HEK293T (cell line): ENCODE measurements around the gene PLEK.

Experiments used
- CTCF ChIA-PET: fragments of 350-600 bp; formaldehyde crosslinking; extraction: SDS; loops from one replicate; lab custom pipeline; 2021; ENCODE audit warnings: antibody characterized with exemption, inconsistent platforms; lab: Yijun Ruan, JAX
- POLR2A ChIA-PET: fragments of 350-600 bp; formaldehyde crosslinking; extraction: SDS; loops from one replicate; lab custom pipeline; 2020; ENCODE audit warnings: antibody characterized with exemption, inconsistent platforms; lab: Yijun Ruan, JAX
- DNase-seq: peaks from one replicate; pipeline ENCODE4 v3.0.0; 2012; ENCODE audit warnings: mixed read lengths; ENCODE audit errors: extremely low spot score
- ARNT ChIP-seq: fragments of 450-650 bp; IDR thresholded peaks from 2 replicates; pipeline ENCODE4 v1.6.1; 2017; ENCODE audit warnings: mild to moderate bottlenecking
- BHLHE40 ChIP-seq: fragments of 450-650 bp; IDR thresholded peaks from 2 replicates; pipeline ENCODE4 v1.6.1; 2016; ENCODE audit warnings: mild to moderate bottlenecking, moderate library complexity, borderline replicate concordance
- CTBP1 ChIP-seq: fragments of 450-650 bp; IDR thresholded peaks from 2 replicates; pipeline ENCODE4 v1.6.1; 2016; ENCODE audit warnings: borderline replicate concordance
- ELF4 ChIP-seq: fragments of 450-650 bp; IDR thresholded peaks from 2 replicates; pipeline ENCODE4 v1.6.1; 2017; ENCODE audit warnings: antibody characterized with exemption
- FOXA1 ChIP-seq: fragments of 450-650 bp; IDR thresholded peaks from 2 replicates; pipeline ENCODE4 v1.6.1; 2016; ENCODE audit warnings: mild to moderate bottlenecking
- FOXK2 ChIP-seq: fragments of 450-650 bp; IDR thresholded peaks from 2 replicates; pipeline ENCODE4 v1.6.1; 2016; ENCODE audit warnings: mild to moderate bottlenecking
- FOXM1 ChIP-seq: fragments of 450-650 bp; IDR thresholded peaks from 2 replicates; pipeline ENCODE4 v1.6.1; 2017; ENCODE audit warnings: mild to moderate bottlenecking, borderline replicate concordance
- HDGF ChIP-seq: fragments of 450-650 bp; IDR thresholded peaks from 2 replicates; pipeline ENCODE4 v1.6.1; 2017; ENCODE audit warnings: antibody characterized with exemption, borderline replicate concordance
- L3MBTL2 ChIP-seq: fragments of 450-650 bp; conservative IDR thresholded peaks from 2 replicates; pipeline ENCODE4 v1.6.1; 2016; ENCODE audit warnings: mild to moderate bottlenecking
- LEF1 ChIP-seq: fragments of 450-650 bp; IDR thresholded peaks from 2 replicates; pipeline ENCODE4 v1.6.1; 2017; ENCODE audit warnings: mild to moderate bottlenecking, borderline replicate concordance
- NFRKB ChIP-seq: fragments of 450-650 bp; IDR thresholded peaks from 2 replicates; pipeline ENCODE4 v1.6.1; 2016; ENCODE audit warnings: mild to moderate bottlenecking, moderate library complexity
- PKNOX1 ChIP-seq: fragments of 450-650 bp; IDR thresholded peaks from 2 replicates; pipeline ENCODE4 v1.6.1; 2016
- SP1 ChIP-seq: fragments of 450-650 bp; IDR thresholded peaks from 2 replicates; pipeline ENCODE4 v1.6.1; 2017
- SUZ12 ChIP-seq: fragments of 450-650 bp; IDR thresholded peaks from 2 replicates; pipeline ENCODE4 v1.6.1; 2016; ENCODE audit warnings: mild to moderate bottlenecking
- TARDBP ChIP-seq: fragments of 450-650 bp; IDR thresholded peaks from 2 replicates; pipeline ENCODE4 v1.6.1; 2016
- ZNF384 ChIP-seq: fragments of 450-650 bp; IDR thresholded peaks from 2 replicates; pipeline ENCODE4 v1.6.1; 2016

PLEK gene

GRCh38 chr2:68418855-68419254 is 53.8 kb downstream of the PLEK start:
- POLR2A ChIA-PET, result no interaction called here
- no peak for DNase-seq
- CTCF ChIA-PET, result no interaction called here
- no peak for TF ChIP-seq ZNF384
- no peak for TF ChIP-seq SUZ12
- TF ChIP-seq ELF4, result no peak
- no peak for TF ChIP-seq FOXA1
- no peak for TF ChIP-seq CTBP1
- TF ChIP-seq NFRKB, result no peak
- no peak for TF ChIP-seq FOXK2
- no peak for TF ChIP-seq SP1

- DNase-seq, result no peak
- ChIA-PET CTCF (no interaction called here), POLR2A (no interaction called here)
- no peak for TF ChIP-seq FOXA1
- no peak for TF ChIP-seq HDGF
- no peak for TF ChIP-seq SUZ12
- no peak for TF ChIP-seq FOXK2
- TF ChIP-seq ZNF384, result no peak
- TF ChIP-seq CTBP1, result no peak
- no peak for TF ChIP-seq FOXM1
- no peak for TF ChIP-seq L3MBTL2
- no peak for TF ChIP-seq PKNOX1
- no peak for TF ChIP-seq LEF1
- TF ChIP-seq ELF4, result no peak
- no peak for TF ChIP-seq TARDBP
- TF ChIP-seq SP1, result no peak
- no peak for TF ChIP-seq NFRKB
- no peak for TF ChIP-seq ARNT
- no peak for TF ChIP-seq BHLHE40
Observed at GRCh38 chr2:68420254-68420910, 55.3 kb downstream of the PLEK start.

GRCh38 chr2:68423966-68424650 is 59.0 kb downstream of the PLEK start:
- no peak for DNase-seq
- ChIA-PET CTCF (no interaction called here), POLR2A (no interaction called here)
- TF ChIP-seq HDGF, result no peak
- no peak for TF ChIP-seq FOXM1
- TF ChIP-seq ELF4, result no peak
- TF ChIP-seq ZNF384, result no peak
- no peak for TF ChIP-seq PKNOX1
- TF ChIP-seq SP1, result no peak
- no peak for TF ChIP-seq NFRKB
- TF ChIP-seq CTBP1, result no peak
- TF ChIP-seq FOXA1, result no peak
- TF ChIP-seq L3MBTL2, result no peak
- TF ChIP-seq ARNT, result no peak
- TF ChIP-seq FOXK2, result no peak
- TF ChIP-seq BHLHE40, result no peak
- TF ChIP-seq TARDBP, result no peak
- TF ChIP-seq SUZ12, result no peak

DNA sequence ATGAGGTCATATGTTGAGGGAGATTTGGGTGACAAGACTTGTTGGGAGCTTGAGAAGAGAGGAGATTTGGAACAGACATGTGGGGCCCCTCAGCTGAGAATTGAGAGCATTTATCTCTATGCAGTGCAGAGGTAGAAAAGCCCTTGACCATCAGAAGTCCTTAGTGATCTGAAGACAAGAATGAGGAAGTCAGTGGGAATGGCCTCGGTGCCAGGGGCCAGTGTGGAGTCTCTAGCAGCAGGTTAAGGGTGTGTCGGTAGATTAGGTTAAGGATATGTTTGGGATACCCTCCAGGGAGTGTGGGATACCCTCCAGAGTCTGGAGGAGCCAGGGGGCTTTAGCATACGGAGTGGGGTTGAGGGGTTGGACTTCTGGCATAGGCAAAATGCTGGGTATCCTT is 60.4 kb downstream of the PLEK start:
- no peak for TF ChIP-seq FOXA1
- no peak for TF ChIP-seq ELF4
- no peak for TF ChIP-seq HDGF
- TF ChIP-seq TARDBP, result no peak
- TF ChIP-seq LEF1, result no peak
- no peak for TF ChIP-seq BHLHE40
- POLR2A ChIA-PET, result no interaction called here
- DNase-seq, result no peak
- CTCF ChIA-PET, result no interaction called here

DNA sequence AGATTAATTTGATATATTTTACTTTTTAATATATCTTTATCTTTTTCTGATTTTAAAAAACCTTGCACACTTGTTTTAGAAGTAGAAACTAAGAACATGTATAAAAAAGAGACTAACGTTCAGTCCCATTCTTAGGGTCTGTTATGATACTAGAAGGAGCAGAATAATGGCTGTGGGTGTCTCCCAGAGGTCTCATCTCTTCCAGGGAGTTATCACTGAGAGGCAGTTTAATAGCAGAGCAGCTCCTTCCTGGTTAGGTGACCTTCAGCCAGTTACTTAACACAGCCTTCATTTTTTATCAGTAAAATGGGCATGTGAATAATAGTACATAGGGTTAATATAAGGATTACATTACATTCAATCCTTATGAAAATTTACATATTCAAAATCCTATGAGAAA is 61.4 kb downstream of the PLEK start:
- ChIA-PET POLR2A (no interaction called here), CTCF (interaction anchor here (1.1 kb wide), 1 partner anchor 14 kb away, joined by 4 read pairs; no protein-coding TSS in a partner anchor)
- TF ChIP-seq ARNT, result no peak
- no peak for TF ChIP-seq CTBP1
- TF ChIP-seq ELF4, result no peak
- DNase-seq, result no peak

GRCh38 chr2:68426848-68427579 is 61.9 kb downstream of the PLEK start:
- TF ChIP-seq HDGF, result no peak

GRCh38 chr2:68428126-68428525 is 63.0 kb downstream of the PLEK start:
- ChIA-PET POLR2A (no interaction called here), CTCF (interaction anchor here (1.5 kb wide), 1 partner anchor 14 kb away, joined by 5 read pairs; no protein-coding TSS in a partner anchor)
- TF ChIP-seq NFRKB, result no peak
- TF ChIP-seq ARNT, result no peak
- no peak for TF ChIP-seq PKNOX1
- no peak for TF ChIP-seq ELF4
- no peak for TF ChIP-seq CTBP1
- no peak for TF ChIP-seq ZNF384
- TF ChIP-seq HDGF, result no peak
- no peak for TF ChIP-seq BHLHE40
- TF ChIP-seq SUZ12, result no peak
- TF ChIP-seq LEF1, result no peak
- no peak for TF ChIP-seq FOXK2
- no peak for TF ChIP-seq FOXM1
- TF ChIP-seq SP1, result no peak
- TF ChIP-seq TARDBP, result no peak
- no peak for TF ChIP-seq L3MBTL2
- TF ChIP-seq FOXA1, result no peak

More at GRCh38 chr2:68426848-68427579, 61.9 kb downstream of the PLEK start:
- ChIA-PET POLR2A (no interaction called here), CTCF (interaction anchor here (1.1 kb wide), 1 partner anchor 13 kb away, joined by 4 read pairs; no protein-coding TSS in a partner anchor)
- no peak for DNase-seq

More at GRCh38 chr2:68428126-68428525, 63.0 kb downstream of the PLEK start:
- no peak for DNase-seq
